ENCODE measurements around the gene CFAP46.

- no peak for TF ChIP-seq CTCF (IDR thresholded peaks at IDR 0.05)
- TF ChIP-seq POLR2A (IDR thresholded peaks at IDR 0.05): no peak
Observed at GRCh38 chr10:132774181-132774901, 168.0 kb downstream of the CFAP46 start.

Measured in adrenal gland (tissue), 5 donors.